GM19397 (cell line): ENCODE data around the gene TNP2.

ENCODE experiments used
- ATAC-seq: cut with Tn5 transposase; IDR thresholded peaks from one replicate; pipeline ENCODE4 v1.9.1; 2021; ENCODE audit warnings: mild to moderate bottlenecking, moderate library complexity; ENCODE audit not compliant: unreplicated experiment

The TNP2 gene

DNA sequence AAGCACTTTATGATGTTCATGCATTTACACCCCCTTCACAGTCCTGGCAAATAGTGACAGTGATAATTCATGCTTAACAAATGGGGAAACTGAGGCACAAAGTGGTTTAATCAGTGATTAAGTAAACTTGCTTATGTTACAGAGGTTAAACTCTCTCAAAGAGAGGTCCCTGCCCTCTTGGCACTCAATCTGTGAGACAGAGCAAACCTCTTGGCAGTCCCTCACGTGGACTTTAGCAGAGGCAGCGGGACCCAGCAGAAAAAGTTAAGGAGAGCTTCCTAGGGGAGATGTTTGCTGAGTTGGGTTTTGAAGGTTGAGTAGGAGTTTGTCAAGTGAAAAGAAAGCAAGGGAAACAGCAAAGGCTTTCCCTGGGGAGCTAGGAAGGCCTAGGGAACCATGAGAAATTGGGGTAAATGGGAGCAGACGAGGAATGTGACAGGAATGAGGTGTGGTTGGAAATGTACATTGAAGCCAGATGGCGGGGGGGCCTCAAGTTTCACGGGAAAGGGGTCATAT lies 23.8 kb downstream of the TNP2 start:
- ATAC-seq, result no peak

DNA sequence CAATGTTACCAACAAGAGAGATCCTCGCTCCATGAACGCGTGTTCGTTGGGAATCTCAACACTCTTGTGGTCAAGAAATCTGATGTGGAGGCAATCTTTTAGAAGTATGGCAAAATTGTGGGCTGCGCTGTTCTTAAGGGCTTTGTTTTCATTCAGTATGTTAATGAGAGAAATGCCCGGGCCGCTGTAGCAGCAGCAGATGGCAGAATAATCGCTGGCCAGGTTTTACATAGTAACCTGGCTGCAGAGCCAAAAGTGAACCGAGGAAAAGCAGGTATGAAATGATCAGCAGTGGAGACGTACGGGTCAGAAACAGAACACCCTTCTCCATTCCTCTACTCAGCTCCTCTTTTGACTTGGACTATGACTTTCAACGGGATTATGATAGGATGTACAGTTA lies 26.5 kb downstream of the TNP2 start:
- ATAC-seq, result no peak

DNA sequence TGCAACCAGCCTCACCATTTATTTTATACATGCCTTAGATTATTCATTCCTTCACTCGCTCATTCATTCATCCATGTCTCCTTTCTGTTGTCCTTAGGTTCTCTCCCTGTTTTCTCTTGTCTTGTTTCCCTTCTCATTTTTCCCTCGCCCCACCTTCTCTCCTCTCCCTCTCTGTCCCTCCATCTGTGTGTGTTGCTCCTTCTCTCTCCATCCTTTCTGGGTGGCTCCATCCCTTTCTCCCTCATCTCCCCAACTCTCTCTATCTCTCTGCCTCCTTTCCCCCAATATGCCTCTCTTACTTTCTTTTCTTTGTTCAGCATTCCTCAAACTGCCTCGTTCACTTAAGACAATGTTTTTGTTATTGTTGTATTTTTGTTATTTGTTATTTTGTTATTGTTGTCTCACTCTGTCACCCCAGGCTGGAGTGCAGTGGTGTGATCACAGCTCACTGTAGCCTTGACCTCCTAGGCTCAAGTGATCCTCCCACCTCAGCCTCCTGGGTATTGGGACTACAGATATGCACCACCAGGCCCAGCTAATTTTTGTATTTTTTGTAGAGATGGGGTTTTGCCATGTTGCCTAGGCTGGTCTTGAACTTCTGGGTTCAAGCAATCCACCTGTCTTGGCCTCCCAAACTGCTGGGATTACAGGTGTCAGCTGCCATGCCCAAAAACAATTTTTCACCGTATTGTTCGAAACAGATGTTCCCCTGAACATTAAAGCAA lies 27.5 kb downstream of the TNP2 start:
- no peak for ATAC-seq

DNA sequence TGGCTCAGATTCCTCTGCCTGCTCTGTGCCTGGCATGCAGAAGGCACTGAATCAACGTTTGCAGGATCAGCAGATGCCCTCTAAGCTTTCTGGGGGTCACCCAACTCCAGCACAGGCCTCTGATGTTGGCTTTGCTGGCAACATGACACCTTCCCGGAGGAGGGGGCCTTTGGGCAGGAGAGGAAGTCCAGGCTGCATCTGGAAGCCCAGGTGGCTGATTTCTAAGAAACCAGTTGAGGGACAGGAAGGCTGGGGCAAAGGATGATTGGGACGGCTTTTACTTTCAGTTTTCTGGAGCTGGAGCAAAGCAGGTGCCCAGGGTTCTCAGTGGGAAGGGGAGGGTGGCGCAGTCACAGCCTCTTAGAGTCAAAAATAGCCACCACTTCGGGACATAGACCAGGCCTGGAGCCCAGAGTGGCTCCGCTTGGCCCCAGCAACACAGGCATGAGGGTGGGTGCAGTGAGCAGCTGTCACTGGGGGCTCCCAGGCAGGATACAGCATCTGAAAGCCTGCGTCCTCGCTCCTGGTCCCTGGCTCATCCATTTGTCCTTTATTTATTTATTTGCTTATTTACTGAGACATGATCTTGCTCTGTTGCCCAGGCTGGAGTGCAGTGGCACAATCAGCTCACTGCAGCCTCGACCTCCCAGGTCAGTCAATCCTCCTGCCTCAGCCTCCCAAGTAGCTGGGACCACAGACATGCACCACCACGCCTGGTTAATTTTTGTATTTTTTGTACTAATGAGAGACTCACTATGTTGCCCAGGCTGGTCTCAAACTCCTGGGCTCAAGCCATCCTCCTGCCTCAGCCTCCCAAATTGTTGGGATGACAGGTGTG lies 28.3 kb downstream of the TNP2 start:
- no peak for ATAC-seq

DNA sequence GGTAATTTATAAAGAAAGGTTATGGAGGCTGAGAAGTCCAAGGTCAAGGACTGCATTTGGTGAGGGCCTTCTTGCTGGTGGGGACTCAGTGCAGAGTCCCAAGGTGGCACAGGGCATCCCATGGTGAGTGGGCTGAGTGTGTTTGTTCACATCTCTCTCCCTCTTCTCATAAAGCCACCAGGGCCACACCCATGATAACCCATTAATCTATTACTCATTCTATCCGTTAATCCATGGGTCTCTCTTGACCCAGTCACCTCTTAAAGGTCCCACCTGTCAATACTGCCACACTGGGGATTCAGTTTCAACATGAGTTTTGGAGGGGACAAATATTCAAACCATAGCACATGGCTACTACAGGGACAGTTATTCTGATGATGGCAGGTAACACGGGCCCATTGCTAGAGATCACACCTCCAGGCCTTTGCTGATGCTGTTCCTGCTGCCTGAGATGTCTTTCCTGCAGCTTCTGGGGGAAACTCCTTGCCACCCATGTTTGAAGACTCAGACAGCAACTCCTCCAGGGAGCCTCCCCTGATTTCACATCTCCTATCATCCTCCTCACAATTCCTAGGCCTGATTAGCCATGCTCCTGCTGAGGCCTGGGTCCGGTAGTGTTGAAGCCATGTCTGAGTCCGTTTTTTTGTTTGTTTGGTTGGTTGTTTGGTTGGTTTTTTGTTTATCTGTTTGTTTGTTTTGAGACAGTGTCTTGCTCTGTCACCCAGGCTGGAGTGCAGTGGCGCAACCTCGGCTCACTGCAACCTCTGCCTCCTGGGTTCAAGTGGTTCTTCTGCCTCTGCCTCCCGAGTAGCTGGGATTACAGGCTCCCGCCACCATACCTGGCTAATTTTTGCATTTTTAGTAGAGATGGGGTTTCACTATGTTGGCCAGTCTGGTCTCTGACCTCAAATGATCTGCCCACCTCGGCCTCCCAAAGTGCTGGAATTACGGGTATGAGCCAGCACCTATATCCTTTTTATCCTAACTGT lies 29.2 kb downstream of the TNP2 start:
- ATAC-seq, result no peak

DNA sequence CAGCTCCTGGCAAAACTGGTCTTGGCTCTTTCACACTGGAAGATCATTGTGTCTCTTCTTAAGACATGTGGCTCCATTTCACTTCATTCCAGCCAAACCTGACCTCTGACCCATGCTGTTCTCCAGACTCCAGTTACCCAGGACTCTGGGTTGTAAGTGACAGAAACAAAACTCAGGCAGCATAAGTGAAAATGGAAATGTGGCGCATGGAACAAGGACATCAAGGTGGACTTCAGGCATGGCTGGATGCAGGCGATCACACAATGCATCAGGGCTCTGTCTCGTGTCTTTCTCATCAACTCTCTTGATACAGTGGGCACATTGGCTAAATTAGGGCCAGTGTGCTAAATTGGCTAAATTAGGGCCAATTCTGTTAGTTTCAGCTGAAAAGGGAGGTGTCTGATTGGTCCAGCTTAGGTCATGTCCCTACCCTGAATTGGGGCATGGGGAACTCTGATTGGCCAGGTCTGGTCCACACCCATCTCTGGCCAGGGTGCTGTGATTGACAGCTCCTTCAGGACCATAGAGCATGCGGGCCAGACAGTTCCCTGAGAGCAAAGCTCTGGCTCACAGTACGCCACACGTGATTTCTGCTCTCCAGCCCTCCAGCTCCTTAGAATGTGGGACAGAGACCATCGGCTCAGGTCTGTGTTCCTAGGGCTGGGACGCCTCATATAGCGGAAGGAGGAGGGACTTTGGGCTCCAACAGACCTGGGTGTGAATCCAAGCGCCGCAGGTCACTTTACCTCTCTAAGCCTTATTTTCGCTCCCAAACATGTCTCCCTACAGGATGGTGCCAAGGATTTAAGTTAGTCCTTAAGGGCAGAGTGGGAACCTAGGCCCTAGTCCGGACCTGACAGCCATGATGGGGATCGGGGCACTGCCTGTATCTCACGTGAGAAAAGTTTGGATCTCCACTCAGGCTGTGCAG lies 30.6 kb downstream of the TNP2 start:
- no peak for ATAC-seq

DNA sequence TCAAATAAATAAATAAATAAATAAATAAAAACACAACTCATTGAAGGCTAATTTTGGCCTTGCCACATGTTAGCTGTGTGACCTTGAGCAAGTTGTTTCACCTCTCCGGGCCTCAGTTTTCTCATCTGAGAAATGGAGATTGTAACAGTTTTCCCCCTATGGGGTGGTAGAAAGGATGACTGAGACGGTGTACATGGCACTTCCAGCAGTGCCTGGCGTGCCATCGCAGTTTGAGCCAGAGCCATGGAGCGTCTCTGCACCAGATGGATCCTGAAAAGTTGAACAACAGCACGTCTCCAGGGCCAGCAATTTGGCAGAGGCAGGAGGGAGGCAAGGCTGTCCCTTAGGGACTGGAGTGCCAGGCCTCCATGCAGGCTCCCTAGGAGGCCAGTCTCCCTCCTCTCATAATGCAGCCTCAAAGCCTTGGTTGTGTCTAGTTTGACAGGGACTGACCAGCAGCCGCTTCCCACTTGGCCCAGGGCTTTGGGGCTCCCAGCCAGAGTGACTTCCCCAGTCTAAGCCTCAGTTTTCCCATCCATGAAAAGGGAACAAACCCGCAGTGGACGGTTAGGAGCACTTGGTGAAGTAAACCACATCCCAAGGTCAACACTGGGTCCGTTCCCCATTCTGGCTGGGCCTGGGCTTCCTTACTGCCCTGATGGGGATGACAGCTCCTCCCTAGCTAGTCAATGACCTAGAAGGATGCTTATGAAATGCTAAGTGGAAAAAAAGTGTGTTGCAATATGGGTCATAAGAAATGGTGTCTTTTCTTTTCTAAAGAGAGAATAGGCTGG lies 32.5 kb downstream of the TNP2 start:
- ATAC-seq, result no peak

DNA sequence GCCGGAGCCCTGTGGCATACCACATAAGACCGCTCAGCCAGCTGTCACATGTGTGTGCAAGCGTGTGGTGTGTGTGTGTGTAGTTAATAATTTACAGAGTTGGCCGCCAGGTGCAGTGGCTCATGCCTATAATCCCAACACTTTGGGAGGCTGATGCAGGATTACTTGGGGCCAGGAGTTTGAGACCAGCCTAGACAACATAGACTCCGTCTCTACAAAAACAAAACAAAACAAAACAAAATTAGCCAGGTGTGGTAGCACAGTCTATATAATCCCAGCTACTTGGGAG lies 33.5 kb downstream of the TNP2 start:
- no peak for ATAC-seq

DNA sequence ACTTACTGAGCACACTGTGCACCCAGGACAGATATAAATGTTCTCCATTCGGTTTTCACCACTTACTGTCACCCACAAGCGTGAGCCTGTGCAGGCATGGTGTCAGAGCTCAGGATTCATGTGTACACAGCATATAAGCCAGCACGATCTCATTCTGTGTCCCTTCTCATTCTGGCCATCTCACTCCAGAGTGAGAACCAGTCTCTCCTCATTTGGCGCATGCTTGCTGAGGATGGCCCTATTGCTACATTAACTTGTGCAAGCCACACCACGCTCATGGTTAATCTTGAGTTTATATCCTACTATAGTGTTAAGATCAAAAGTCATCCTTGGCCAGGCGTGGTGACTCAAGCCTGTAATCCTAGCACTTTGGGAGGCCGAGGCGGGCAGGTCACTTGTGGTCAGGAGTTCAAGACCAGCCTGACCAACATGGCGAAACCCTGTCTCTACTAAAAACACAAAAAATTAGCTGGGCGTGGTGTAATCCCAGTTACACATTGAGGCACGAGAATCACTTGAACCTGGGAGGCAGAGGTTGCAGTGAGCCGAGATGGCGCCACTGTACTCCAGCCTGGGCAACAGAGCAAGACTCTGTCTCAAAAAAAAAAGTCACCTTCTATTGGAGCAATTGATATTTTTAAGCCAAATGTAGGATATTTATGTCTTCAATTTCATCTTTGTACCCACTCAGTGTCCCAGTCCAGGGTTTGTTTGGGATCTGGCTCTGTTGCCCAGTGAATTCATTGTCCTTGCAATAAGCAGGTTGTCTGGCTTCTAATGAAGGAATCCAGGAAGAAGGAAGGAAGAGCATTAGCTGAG lies 34.0 kb downstream of the TNP2 start:
- no peak for ATAC-seq

DNA sequence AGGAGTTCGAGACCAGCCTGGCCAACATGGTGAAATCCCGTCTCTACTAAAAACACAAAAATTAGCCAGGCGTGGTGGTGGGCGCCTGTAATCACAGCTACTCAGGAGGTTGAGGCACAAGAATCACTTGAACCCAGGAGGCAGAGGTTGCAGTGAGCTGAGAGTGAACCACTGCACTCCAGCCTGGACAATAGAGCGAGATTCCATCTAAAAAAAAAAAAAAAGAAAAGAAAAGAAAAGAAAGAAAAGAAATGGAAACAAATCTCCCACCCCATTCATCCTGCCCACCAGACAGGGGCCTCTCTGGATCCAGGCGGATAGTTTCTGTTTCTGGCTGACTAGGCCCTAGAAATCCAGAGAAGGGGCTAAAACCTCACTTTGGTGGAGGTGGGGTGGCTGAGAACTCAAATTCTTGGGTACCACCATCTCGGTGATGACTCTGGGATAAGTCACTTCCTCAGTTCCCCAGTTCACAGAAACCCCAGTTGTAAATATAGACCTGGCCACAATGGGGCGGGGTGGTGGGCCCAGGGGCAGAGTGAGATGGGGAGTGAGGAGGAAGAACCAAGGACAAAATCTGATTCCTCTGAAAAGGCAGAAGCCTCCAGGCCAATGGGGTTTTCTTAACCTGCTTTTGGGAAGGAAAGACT lies 35.3 kb downstream of the TNP2 start:
- no peak for ATAC-seq

DNA sequence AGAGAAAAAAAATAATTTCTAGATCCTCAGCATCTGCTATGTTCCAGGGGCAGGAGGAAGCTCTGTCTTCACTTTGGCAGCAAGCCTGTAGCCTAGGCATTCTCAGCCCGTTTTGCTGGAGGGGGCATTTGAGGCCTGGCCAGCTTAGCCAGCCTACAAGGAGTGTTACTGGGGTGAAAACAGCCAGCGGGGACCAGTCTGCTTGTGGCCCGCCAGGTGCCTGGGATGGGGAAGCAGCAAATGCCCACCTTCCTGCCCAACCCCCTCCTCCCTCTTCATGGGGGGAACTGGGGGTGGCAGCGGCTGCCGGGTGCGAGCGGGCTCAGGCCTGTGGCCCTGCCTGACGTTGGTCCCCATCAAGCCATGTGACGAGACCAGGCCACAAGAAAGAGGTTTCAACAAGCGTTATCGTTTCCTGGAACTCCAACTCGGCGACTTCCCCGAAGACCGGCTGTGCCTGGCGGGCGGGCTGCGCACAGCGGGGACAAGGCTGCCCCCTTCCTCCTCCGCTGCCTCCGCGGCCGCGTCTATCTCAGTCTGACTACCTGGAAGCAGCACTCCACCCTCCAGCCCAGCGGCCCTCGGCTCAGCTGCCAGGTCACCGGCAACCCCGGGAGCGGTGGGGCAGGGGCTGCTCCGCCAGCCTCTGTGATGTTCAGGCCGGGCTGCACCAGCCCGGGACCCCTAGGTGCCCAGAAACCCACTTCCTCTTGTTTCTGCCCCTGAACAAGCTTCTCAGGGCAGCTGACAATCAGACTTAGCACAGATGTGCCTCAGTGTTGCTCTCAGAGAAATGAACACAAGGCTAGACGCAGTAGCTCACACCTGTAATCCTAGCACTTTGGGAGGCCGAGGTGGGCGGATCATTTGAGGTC lies 36.0 kb downstream of the TNP2 start:
- ATAC-seq, result no peak

DNA sequence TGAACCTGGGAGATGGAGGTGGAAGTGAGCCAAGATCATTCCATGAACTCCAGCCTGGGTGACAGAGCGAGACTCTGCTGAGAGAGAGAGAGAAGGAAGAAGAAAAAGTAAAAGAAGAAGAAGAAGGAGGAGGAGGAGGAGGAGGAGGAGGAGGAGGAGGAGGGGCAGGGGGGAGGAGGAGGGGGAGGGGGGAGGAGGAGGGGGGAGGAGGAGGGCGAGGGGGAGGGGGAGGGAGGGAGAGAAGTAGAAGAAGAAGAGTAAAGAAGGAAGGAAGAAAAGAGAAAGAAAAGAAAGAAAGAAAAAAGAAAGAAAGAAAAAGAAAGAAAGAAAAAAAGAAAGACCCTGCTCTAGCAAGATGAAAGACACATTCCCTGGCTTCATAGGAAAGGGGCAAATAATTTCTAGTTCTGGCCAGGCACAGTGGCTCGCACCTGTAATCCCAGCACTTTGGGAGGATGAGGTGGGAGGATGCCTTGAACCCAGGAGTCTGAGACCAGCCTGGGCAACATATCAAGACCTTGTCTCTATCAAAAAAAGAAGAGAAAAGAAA lies 36.7 kb downstream of the TNP2 start:
- ATAC-seq, result no peak

DNA sequence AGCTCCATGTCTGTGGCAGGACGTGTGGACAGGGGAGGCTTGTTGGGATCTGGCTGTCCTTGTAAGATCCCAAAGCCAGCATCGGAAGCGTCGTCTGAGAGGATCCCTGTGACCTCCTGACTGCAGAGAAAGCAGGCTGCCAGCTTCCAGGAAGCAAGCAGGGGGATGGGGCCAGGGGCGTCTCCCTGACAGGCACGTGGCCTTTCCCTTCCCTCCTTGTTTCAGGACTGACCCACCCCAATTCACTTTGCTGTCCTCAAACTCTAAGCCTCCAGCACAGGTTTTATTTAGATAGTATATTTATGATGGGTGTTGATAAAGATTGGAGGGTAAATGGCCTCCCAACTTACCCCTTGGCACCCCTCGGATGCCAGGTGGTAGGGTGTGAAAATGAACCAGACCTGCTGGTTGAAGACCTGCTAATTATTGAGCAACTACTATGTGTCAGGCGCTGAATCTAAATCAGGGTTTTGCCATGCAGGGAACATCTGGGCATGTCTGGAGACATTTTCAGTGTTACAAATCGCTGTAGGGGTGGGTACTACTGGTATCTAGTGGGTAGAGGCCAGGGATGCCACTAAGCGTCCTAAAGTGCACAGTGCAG lies 37.7 kb downstream of the TNP2 start:
- ATAC-seq, result no peak

DNA sequence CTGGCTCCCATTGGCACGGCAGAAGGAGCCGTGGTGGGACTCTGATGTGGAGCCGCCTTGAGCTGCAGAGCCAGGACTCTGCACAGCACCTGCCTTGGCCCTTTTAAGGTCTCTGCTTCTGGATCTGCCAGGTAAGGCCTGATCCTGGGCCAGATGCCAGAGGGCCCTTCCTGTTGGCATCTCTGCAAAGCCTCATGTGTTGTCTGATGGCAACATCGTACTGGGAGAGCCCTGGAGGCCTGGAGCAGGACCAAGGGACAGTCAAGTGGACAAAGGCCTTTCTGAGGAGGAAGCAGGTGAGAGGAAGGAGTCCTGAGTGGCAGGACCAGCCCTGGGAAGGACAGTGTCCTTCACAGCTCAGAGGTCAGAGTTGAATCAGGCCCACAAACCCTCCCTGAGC lies 39.2 kb downstream of the TNP2 start:
- no peak for ATAC-seq

DNA sequence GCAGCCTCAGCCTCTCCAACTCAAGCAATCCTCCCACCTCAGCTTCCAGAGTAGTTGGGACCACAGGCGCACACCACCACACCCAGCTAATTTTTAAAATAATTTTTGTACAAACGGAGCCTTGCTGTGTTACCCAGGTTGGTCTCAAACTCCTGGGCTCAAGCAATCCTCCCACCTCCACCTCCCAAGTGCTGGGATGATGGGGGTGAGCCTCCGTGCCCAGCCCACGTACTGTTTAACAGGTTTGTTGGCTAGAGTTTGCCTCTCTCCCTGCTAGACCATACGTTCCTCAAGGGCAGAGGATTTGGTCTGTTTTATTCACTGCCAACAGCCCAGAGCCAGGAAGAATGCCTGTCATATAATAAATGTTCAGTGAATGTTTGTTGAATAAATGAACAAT lies 39.7 kb downstream of the TNP2 start:
- no peak for ATAC-seq
